Neural cell (in vitro differentiated cells): ENCODE measurements around the gene DENND1A. TPM values are rescaled to one million over a fixed set of nuclear protein-coding genes. Genes with fewer than 3 reads are reported as not detected.

Experiments
- H2AFZ ChIP-seq: fragments of 200-600, 300-800 bp; sonication (generic), shearing (Covaris generic); 2 replicates; pipeline ENCODE4 v1.6.0; 2014; ENCODE audit warnings: low read depth, mild to moderate bottlenecking, antibody characterized with exemption, low read length, moderate library complexity
- H3F3A ChIP-seq: fragments of 200-600 bp; shearing (Covaris generic); 2 replicates; pipeline ENCODE4 v1.6.1; 2016; ENCODE audit warnings: mild to moderate bottlenecking, moderate library complexity, mixed read lengths, antibody characterized with exemption, low read length; ENCODE audit not compliant: insufficient read depth, poor library complexity, severe bottlenecking
- H3K27ac ChIP-seq: fragments of 200-600, 300-800 bp; sonication (generic), shearing (Covaris generic); 2 replicates; pipeline ENCODE4 v1.5.1; 2014; ENCODE audit warnings: mild to moderate bottlenecking, low read length, moderate library complexity
- H3K27me3 ChIP-seq: fragments of 300-800, 200-600 bp; sonication (generic), shearing (Covaris generic); 2 replicates; pipeline ENCODE4 v1.6.0; 2014; ENCODE audit warnings: mild to moderate bottlenecking, low read depth, low read length, moderate library complexity; ENCODE audit not compliant: insufficient read depth
- H3K36me3 ChIP-seq: fragments of 300-800, 200-600 bp; sonication (generic), shearing (Covaris generic); 2 replicates; pipeline ENCODE4 v1.5.1; 2014; ENCODE audit warnings: mild to moderate bottlenecking, antibody characterized with exemption, low read length, moderate library complexity; ENCODE audit not compliant: insufficient read depth
- H3K4me2 ChIP-seq: fragments of 300-800, 200-600 bp; sonication (generic), shearing (Covaris generic); 2 replicates; pipeline ENCODE4 v1.6.0; 2014; ENCODE audit warnings: mild to moderate bottlenecking, low read length
- H3K4me3 ChIP-seq: fragments of 300-800, 200-600 bp; sonication (generic), shearing (Covaris generic); 2 replicates; pipeline ENCODE4 v1.5.1; 2014; ENCODE audit warnings: mild to moderate bottlenecking, low read length, moderate library complexity
- H3K79me2 ChIP-seq: fragments of 200-600 bp; shearing (Covaris generic); replicated peaks from 2 replicates; pipeline ENCODE4 v1.6.0; 2014; ENCODE audit warnings: mild to moderate bottlenecking, low read length, moderate library complexity; ENCODE audit not compliant: insufficient read depth
- H3K9ac ChIP-seq: fragments of 300-800, 200-600 bp; sonication (generic), shearing (Covaris generic); 2 replicates; pipeline ENCODE4 v1.6.1; 2016; ENCODE audit warnings: mild to moderate bottlenecking, low read length, mixed read lengths
- H3K9me2 ChIP-seq: fragments of 200-600 bp; shearing (Covaris generic); 2 replicates; pipeline ENCODE4 v1.6.1; 2016; ENCODE audit warnings: mild to moderate bottlenecking, low read length, mixed read lengths; ENCODE audit not compliant: insufficient read depth
- H3K9me3 ChIP-seq: fragments of 200-600, 300-800 bp; sonication (generic), shearing (Covaris generic); 2 replicates; pipeline ENCODE4 v1.6.1; 2016; ENCODE audit warnings: mild to moderate bottlenecking, mixed run types, low read length, moderate library complexity, mixed read lengths
- H4K20me1 ChIP-seq: fragments of 200-600 bp; shearing (Covaris generic); 2 replicates; pipeline ENCODE4 v1.6.1; 2016; ENCODE audit warnings: mild to moderate bottlenecking, mixed run types; ENCODE audit not compliant: insufficient read depth
- CTCF ChIP-seq: fragments of 450-650 bp; IDR thresholded peaks from 2 replicates; pipeline ENCODE4 v1.5.1; 2014; ENCODE audit warnings: antibody characterized with exemption, mild to moderate bottlenecking, moderate library complexity; ENCODE audit not compliant: poor library complexity, severe bottlenecking
- EP300 ChIP-seq: fragments of 450-650 bp; conservative IDR thresholded peaks from 2 replicates; pipeline ENCODE4 v1.6.1; 2014; ENCODE audit warnings: antibody characterized with exemption, mild to moderate bottlenecking, moderate library complexity; ENCODE audit not compliant: poor library complexity, severe bottlenecking
- EZH2 ChIP-seq: fragments of 200-600, 300-800 bp; shearing (Covaris generic), sonication (generic); IDR thresholded peaks from 2 replicates; pipeline ENCODE4 v1.6.1; 2014; ENCODE audit warnings: antibody characterized with exemption, low read length, borderline replicate concordance, mild to moderate bottlenecking; ENCODE audit not compliant: insufficient read depth, poor library complexity, severe bottlenecking
- MXI1 ChIP-seq: fragments of 450-650 bp; conservative IDR thresholded peaks from 2 replicates; pipeline ENCODE4 v1.6.1; 2014; ENCODE audit warnings: antibody characterized with exemption, mild to moderate bottlenecking; ENCODE audit not compliant: poor library complexity, severe bottlenecking
- POLR2AphosphoS5 ChIP-seq: IDR thresholded peaks from 2 replicates; pipeline ENCODE4 v1.6.1; 2012
- RAD21 ChIP-seq: fragments of 450-650 bp; conservative IDR thresholded peaks from 2 replicates; pipeline ENCODE4 v1.6.1; 2014; ENCODE audit warnings: antibody characterized with exemption, mild to moderate bottlenecking, moderate library complexity
- REST ChIP-seq: IDR thresholded peaks from 2 replicates; pipeline ENCODE4 v1.6.1; 2012; ENCODE audit warnings: borderline replicate concordance
- SMC3 ChIP-seq: fragments of 450-650 bp; conservative IDR thresholded peaks from 2 replicates; pipeline ENCODE4 v1.6.1; 2014; ENCODE audit warnings: antibody characterized with exemption, mild to moderate bottlenecking, moderate library complexity; ENCODE audit not compliant: poor library complexity
- TAF1 ChIP-seq: IDR thresholded peaks from 2 replicates; pipeline ENCODE4 v1.6.1; 2012; ENCODE audit warnings: low read depth
- polyA plus RNA-seq: library from polyadenylated mRNA; depleted of rRNA; stranded (reverse); fragments of >200 nt; gene quantifications from 2 replicates; pipeline ENCODE4 v1.2.3, GENCODE V29; 2014

Gene DENND1A
- polyA plus RNA-seq, 1 donor from 2014 or later = 2.3 TPM

- Histone ChIP-seq H3K36me3 (no peaks in the 10 kb centered on the region), H3K9me2 (no peaks in the 10 kb centered on the region), H2AFZ (no peak overlapping the region), H4K20me1 (no peaks in the 10 kb centered on the region), H3K79me2 (no peaks in the 10 kb centered on the region), H3K4me2 (no peak overlapping the region), H3K9me3 (no peaks in the 10 kb centered on the region), H3K27me3 (no peaks in the 10 kb centered on the region), H3F3A (no peaks in the 10 kb centered on the region), H3K27ac (no peak overlapping the region), H3K9ac (no peak overlapping the region), H3K4me3 (no peak overlapping the region)
- TF ChIP-seq POLR2AphosphoS5 (no peak), REST (no peak), EZH2 (no peak), EP300 (no peak), RAD21 (no peak), MXI1 (no peak)
Observed at GRCh38 chr9:123757547-123757946, 172.4 kb downstream of the DENND1A start.

GRCh38 chr9:123756484-123757106 lies 173.3 kb downstream of the DENND1A start:
- Histone ChIP-seq H3K4me2 (no peak overlapping the region), H4K20me1 (no peaks in the 10 kb centered on the region), H3K79me2 (peaks cover 2% of the 10 kb centered on the region), H3F3A (no peaks in the 10 kb centered on the region), H3K36me3 (no peaks in the 10 kb centered on the region), H3K27ac (no peak overlapping the region), H3K9me3 (no peaks in the 10 kb centered on the region), H3K9me2 (no peaks in the 10 kb centered on the region), H2AFZ (no peak overlapping the region), H3K27me3 (no peaks in the 10 kb centered on the region), H3K9ac (no peak overlapping the region), H3K4me3 (no peak overlapping the region)
- no peak for TF ChIP-seq RAD21
- TF ChIP-seq CTCF = no peak
- TF ChIP-seq REST = no peak
- no peak for TF ChIP-seq EP300
- no peak for TF ChIP-seq EZH2
- no peak for TF ChIP-seq POLR2AphosphoS5
- TF ChIP-seq TAF1 = no peak
- no peak for TF ChIP-seq SMC3
- no peak for TF ChIP-seq MXI1
